Liver (tissue), 9 donors: ENCODE results near the gene KRTAP4-9. TPM values are rescaled to one million over a fixed set of nuclear protein-coding genes. Genes with fewer than 3 reads are reported as not detected.

Experiments used
- DNase-seq: peaks from one replicate; pipeline ENCODE4 v3.0.0-alpha.2; 2017; ENCODE audit warnings: low spot score
- H3K27ac ChIP-seq, 2 donors: one replicate each; pipeline ENCODE4 v1.7.0; 2013; ENCODE audit warnings: inconsistent platforms in 2 of 2, low read length in 2 of 2, control low read depth in 1 of 2, low read depth in 1 of 2, mild to moderate bottlenecking in 1 of 2
- H3K27me3 ChIP-seq, 4 donors: one replicate each; pipeline versions ENCODE4 v1.6.1 to v1.7.0; 2013; ENCODE audit warnings: low read length in 3 of 4, inconsistent platforms in 1 of 4, mild to moderate bottlenecking in 1 of 4, moderate library complexity in 1 of 4; ENCODE audit not compliant: control insufficient read depth in 4 of 4, insufficient read depth in 4 of 4
- H3K36me3 ChIP-seq, 4 donors: one replicate each; pipeline versions ENCODE4 v1.6.1 to v1.7.0; 2013; ENCODE audit warnings: low read length in 3 of 4, mild to moderate bottlenecking in 3 of 4, low read depth in 1 of 4, moderate library complexity in 1 of 4; ENCODE audit not compliant: control insufficient read depth in 4 of 4, insufficient read depth in 3 of 4
- H3K4me1 ChIP-seq, 4 donors: one replicate each; pipeline versions ENCODE4 v1.6.1 to v1.7.0; 2013; ENCODE audit warnings: low read length in 3 of 4, mild to moderate bottlenecking in 3 of 4, moderate library complexity in 1 of 4; ENCODE audit not compliant: control insufficient read depth in 4 of 4, insufficient read depth in 4 of 4
- H3K4me3 ChIP-seq, 3 donors: one replicate each; pipeline versions ENCODE4 v1.6.1 to v1.7.0; 2013; ENCODE audit warnings: low read length in 3 of 3, control low read depth in 1 of 3, low read depth in 1 of 3, mild to moderate bottlenecking in 1 of 3
- H3K9ac ChIP-seq, 2 donors: one replicate each; pipeline ENCODE4 v1.7.0; 2013; ENCODE audit warnings: low read length in 2 of 2, mild to moderate bottlenecking in 2 of 2, moderate library complexity in 2 of 2, control low read depth in 1 of 2, low read depth in 1 of 2
- H3K9me3 ChIP-seq, 4 donors: one replicate each; pipeline versions ENCODE4 v1.6.1 to v1.7.0; 2013; ENCODE audit warnings: low read length in 3 of 4; ENCODE audit not compliant: control insufficient read depth in 4 of 4
- ATF3 ChIP-seq: IDR thresholded peaks from 2 replicates; pipeline ENCODE4 v1.6.1; 2016; ENCODE audit warnings: antibody characterized with exemption
- EGR1 ChIP-seq, 2 donors: IDR thresholded peaks; 2 replicates each; pipeline ENCODE4 v1.6.1; 2016 to 2018; ENCODE audit warnings: antibody characterized with exemption in 2 of 2, low read depth in 2 of 2
- FOXA1 ChIP-seq: IDR thresholded peaks from 2 replicates; pipeline ENCODE4 v1.6.1; 2016; ENCODE audit warnings: antibody characterized with exemption
- FOXA2 ChIP-seq: IDR thresholded peaks from 2 replicates; pipeline ENCODE4 v1.6.1; 2016; ENCODE audit warnings: antibody characterized with exemption
- HNF4G ChIP-seq: IDR thresholded peaks from 2 replicates; pipeline ENCODE4 v1.6.1; 2016; ENCODE audit warnings: antibody characterized with exemption
- JUND ChIP-seq, 2 donors: IDR thresholded peaks; 2 replicates each; pipeline ENCODE4 v1.6.1; 2016; ENCODE audit warnings: antibody characterized with exemption in 2 of 2
- NR2F2 ChIP-seq: IDR thresholded peaks from 2 replicates; pipeline ENCODE4 v1.6.1; 2016; ENCODE audit warnings: antibody characterized with exemption
- RAD21 ChIP-seq, 2 donors: IDR thresholded peaks; 2 replicates each; pipeline ENCODE4 v1.6.1; 2016; ENCODE audit warnings: antibody characterized with exemption in 2 of 2, mild to moderate bottlenecking in 2 of 2
- SP1 ChIP-seq: IDR thresholded peaks from 2 replicates; pipeline ENCODE4 v1.6.1; 2018; ENCODE audit warnings: antibody characterized with exemption, mild to moderate bottlenecking
- TAF1 ChIP-seq: conservative IDR thresholded peaks from 2 replicates; pipeline ENCODE4 v1.6.1; 2016; ENCODE audit warnings: antibody characterized with exemption, mild to moderate bottlenecking
- YY1 ChIP-seq: IDR thresholded peaks from 2 replicates; pipeline ENCODE4 v1.6.1; 2016; ENCODE audit warnings: antibody characterized with exemption, mild to moderate bottlenecking
- ZBTB33 ChIP-seq: IDR thresholded peaks from 2 replicates; pipeline ENCODE4 v1.6.1; 2016; ENCODE audit warnings: antibody characterized with exemption
- WGBS: extraction: QIAGEN DNeasy Blood & Tissue Kit; methylation state at CpG from one replicate; pipeline ENCODE4 v1.1.7; 2013; 5-methylcytosine and 5-hydroxymethylcytosine counted together
- polyA plus RNA-seq, 2 donors: library from polyadenylated mRNA; stranded (reverse) in 1 of 2; unstranded in 1 of 2; fragments of 200-250 nt in 1 of 2; fragments of >200 nt in 1 of 2; fragmentation: Nextera tagmentation in 1 of 2; extraction: Ambion mirVana in 1 of 2; gene quantifications; one replicate each; pipeline versions ENCODE4 v1.2.1 to v1.2.3, GENCODE V29; 2013 to 2015
- total RNA-seq, 2 donors: library from RNA; depleted of rRNA; stranded (reverse); fragments of >200 nt; gene quantifications; one replicate each; pipeline ENCODE4 v1.2.3, GENCODE V29; 2014
- TF ChIP-seq, protein P1 (sequence below): IDR thresholded peaks from 2 replicates; pipeline ENCODE4 v1.6.1; 2016; ENCODE audit warnings: antibody characterized with exemption
- TF ChIP-seq, protein P2 (sequence below): fragments of 150-350 bp; IDR thresholded peaks from 2 replicates; pipeline ENCODE4 v1.5.1; 2017; ENCODE audit warnings: improper control_type of control experiment, low read depth, low read length; ENCODE audit not compliant: missing input control
- TF ChIP-seq, protein P3 (sequence below): IDR thresholded peaks from 2 replicates; pipeline ENCODE4 v1.6.1; 2016; ENCODE audit warnings: antibody characterized with exemption, mild to moderate bottlenecking
- donor health status: healthy.
- donor health status: healthy.
- donor health status: healthy.
- donor health status: healthy.
- donor health status: healthy.

KRTAP4-9 gene
- total and polyA plus RNA-seq, 4 donors: not detected

DNA sequence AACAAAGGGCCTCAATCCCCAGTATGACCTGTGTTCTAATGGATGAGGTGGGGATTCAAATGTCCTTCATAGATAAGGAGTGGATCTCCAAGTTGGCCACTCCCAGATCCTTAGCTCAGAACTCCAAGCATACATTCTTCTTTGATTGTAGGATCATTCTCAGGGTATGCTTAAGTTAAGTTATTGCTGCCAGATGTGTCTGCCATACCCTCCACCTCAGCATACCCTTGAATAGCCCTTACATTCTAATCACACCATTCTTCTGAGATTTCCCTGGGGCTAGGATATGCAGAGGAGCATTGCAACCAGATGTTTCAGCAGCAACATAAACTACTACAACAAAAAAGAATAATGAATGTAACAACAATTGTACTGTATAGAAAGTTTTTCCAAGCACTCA, 37.9 kb upstream of the KRTAP4-9 start (continued):
- TF ChIP-seq FOXA2: no peak
- TF ChIP-seq HNF4G: no peak
- no peak for TF ChIP-seq NR2F2

- DNase-seq: no peak
- Histone ChIP-seq H3K9me3 (no peaks in the 10 kb centered on the region), H3K4me3 (no peak overlapping the region), H3K27ac (no peak overlapping the region), H3K27me3 (no peaks in the 10 kb centered on the region), H3K9ac (no peak overlapping the region), H3K4me1 (no peaks in the 10 kb centered on the region), H3K36me3 (no peaks in the 10 kb centered on the region)
- WGBS: 76% methylated on average over 3 of the region's 3 CpGs
- TF ChIP-seq ZBTB33 (no peak), SP1 (no peak), ATF3 (no peak), FOXA2 (no peak), FOXA1 (no peak), RAD21 (IDR thresholded peaks at IDR 0.05) (no peak), HNF4G (no peak), EGR1 (IDR thresholded peaks at IDR 0.05; ENCODE audit: low read depth in 2 of 2) (no peak), JUND (IDR thresholded peaks at IDR 0.05) (no peak), NR2F2 (no peak), TAF1 (no peak), YY1 (no peak)
- TF ChIP-seq, protein P1, sequence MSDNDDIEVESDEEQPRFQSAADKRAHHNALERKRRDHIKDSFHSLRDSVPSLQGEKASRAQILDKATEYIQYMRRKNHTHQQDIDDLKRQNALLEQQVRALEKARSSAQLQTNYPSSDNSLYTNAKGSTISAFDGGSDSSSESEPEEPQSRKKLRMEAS: no peak
- TF ChIP-seq, protein P2, sequence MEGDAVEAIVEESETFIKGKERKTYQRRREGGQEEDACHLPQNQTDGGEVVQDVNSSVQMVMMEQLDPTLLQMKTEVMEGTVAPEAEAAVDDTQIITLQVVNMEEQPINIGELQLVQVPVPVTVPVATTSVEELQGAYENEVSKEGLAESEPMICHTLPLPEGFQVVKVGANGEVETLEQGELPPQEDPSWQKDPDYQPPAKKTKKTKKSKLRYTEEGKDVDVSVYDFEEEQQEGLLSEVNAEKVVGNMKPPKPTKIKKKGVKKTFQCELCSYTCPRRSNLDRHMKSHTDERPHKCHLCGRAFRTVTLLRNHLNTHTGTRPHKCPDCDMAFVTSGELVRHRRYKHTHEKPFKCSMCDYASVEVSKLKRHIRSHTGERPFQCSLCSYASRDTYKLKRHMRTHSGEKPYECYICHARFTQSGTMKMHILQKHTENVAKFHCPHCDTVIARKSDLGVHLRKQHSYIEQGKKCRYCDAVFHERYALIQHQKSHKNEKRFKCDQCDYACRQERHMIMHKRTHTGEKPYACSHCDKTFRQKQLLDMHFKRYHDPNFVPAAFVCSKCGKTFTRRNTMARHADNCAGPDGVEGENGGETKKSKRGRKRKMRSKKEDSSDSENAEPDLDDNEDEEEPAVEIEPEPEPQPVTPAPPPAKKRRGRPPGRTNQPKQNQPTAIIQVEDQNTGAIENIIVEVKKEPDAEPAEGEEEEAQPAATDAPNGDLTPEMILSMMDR: no peak
- TF ChIP-seq, protein P3, sequence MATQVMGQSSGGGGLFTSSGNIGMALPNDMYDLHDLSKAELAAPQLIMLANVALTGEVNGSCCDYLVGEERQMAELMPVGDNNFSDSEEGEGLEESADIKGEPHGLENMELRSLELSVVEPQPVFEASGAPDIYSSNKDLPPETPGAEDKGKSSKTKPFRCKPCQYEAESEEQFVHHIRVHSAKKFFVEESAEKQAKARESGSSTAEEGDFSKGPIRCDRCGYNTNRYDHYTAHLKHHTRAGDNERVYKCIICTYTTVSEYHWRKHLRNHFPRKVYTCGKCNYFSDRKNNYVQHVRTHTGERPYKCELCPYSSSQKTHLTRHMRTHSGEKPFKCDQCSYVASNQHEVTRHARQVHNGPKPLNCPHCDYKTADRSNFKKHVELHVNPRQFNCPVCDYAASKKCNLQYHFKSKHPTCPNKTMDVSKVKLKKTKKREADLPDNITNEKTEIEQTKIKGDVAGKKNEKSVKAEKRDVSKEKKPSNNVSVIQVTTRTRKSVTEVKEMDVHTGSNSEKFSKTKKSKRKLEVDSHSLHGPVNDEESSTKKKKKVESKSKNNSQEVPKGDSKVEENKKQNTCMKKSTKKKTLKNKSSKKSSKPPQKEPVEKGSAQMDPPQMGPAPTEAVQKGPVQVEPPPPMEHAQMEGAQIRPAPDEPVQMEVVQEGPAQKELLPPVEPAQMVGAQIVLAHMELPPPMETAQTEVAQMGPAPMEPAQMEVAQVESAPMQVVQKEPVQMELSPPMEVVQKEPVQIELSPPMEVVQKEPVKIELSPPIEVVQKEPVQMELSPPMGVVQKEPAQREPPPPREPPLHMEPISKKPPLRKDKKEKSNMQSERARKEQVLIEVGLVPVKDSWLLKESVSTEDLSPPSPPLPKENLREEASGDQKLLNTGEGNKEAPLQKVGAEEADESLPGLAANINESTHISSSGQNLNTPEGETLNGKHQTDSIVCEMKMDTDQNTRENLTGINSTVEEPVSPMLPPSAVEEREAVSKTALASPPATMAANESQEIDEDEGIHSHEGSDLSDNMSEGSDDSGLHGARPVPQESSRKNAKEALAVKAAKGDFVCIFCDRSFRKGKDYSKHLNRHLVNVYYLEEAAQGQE: no peak
Observed at GRCh38 chr17:41069031-41069430, 36.2 kb upstream of the KRTAP4-9 start.
